ENCODE results near the gene RAC2.

Gene RAC2

DNA sequence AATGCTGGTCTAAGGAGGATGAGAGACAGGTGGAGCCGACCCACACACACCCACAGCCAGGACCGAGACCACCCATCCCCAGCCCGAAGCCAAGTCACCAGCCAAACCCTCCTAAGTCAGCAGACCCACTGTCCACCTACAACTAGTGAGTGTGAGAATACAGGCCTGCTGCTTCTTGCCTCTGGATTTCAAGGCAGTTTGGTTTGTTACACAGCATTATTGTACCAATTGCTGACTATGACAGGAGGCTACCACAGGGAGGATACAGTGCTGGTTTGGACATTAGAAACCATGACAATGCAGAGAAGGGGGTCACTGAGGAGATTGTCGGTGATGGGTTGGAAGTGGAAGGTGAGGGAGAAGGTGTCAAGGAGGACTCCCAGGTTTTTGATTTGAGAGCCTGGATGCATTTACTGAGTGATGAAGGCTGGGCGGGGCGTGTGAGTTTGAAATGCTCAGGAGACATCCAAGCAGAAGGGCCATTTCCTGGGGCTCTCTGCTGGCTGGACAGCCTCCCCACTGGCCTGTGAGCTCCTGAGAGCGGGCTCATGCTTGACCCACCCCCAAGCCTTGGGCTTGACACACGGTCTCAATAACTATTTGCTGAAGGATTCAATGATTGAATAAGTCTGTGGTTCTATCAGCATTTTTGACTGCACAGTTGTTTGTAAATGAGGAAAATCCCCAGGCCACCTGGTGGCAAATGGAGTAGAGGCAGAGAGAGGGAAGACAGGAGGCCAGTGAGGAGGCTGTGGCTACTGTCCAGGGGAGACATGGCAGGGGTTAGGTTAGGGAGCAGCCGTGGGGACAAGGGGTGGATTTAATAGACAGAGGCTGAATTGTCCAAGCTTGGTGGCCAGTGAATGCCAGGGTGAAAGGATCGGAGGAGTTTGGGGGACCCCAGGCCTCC lies 22.4 kb downstream of the RAC2 start:
- DNase-seq (ENCODE audit: low read depth) = no peak

DNA sequence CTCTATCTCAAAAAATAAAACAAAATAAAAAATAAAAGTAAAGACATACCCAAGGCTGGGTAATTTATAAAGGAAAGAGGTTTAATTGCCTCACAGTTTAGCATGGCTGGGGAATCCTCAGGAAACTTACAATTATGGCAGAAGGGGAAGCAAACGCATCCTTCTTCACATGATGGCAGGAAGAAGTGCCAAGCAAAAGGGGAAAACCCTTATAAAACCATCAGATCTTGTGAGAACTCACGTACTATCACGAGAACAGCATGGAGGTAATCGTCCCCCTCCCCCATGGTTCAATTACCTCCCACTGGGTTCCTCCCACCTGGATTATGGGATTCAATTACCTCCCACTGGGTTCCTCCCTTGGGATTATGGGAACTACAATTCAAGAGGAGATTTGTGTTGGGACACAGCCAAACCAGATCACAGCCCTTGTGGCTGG lies 23.5 kb downstream of the RAC2 start:
- DNase-seq (ENCODE audit: low read depth) = no peak

DNA sequence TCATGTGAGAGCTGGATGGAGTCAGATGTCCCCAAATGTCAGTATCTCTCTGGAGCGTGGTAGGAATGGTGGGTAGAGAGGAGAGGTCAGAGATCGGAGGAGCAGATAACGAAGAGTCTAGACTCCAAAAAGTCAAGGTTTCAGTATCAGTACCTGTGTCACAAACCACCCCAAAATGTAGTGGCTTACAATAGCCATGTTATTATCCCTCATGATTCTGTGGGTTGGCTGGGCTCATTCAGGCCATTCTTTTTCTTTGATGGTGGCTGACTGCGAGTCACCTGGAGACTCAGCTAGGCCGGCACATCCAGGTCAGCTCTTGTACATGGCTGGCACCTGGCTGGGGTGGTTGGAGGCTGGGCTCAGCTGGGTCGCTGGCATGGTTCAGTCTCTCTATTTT lies 24.5 kb downstream of the RAC2 start:
- DNase-seq (ENCODE audit: low read depth) = no peak

DNA sequence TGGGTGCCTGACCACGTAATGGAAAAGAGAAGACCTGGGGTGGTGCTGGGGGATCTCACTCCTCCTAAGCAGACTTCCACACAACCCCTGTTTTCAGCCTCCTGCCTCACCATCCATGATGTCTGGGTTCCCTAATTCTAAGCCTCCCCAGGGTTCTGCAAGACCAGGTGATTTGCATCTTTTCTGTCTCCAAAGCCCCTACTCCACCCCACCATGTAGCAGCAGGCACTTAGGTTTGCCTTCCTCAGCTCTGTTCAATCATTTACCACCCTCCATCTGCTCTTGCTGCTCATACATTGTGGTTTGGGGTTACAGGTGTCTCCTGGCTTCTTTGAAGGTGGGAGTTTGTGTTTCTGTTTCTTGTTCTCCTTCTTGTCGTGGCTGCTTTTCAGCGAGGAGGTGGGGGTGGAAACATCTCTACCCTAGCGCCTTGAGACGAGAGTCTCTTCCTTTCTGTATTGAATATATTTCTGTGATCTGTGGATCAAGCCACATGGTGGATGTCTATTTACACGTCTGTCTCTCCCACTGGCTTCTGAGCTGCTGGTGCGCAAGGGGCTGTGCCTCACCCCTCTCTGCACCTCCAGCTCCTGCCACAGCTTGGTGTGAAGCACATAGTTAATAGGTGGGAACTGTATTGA lies 25.2 kb downstream of the RAC2 start:
- no peak for DNase-seq (ENCODE audit: low read depth)

DNA sequence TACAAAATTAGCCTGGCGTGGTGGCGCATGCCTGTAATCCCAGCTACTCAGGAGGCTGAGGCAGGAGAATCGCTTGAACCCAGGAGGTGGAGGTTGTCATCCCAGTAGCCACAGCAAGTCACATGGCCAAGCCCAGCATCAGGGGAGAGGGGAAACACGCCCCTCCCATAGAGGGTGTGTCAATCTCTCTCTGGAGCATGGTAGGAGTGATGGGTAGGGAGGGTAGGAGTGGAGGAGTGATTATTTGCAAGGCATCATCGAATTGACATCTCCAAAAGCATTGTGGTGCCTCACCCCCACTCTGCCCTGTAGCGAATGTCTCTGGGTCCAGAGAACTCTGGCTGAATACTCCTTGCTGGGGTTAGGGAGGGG lies 25.7 kb downstream of the RAC2 start:
- no peak for DNase-seq (ENCODE audit: low read depth)

DNA sequence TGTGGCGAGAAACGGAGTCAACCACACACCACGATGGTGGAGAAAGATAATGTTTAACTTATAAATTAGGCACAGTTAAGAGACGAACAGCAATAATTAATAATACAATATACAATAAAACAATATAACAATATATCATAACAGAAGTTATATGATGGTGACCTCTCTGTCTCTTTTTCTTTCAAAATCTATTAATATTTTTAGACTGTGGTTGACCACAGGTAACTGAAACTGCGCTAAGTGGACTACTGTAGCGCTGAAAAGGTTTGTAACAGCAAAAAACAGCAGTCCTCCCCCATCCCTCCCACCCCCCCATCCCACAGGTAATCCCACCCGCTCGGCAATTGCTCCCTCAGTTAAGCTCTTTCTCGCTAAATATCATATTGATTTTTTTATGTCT lies 28.2 kb downstream of the RAC2 start:
- no peak for DNase-seq (ENCODE audit: low read depth)

DNA sequence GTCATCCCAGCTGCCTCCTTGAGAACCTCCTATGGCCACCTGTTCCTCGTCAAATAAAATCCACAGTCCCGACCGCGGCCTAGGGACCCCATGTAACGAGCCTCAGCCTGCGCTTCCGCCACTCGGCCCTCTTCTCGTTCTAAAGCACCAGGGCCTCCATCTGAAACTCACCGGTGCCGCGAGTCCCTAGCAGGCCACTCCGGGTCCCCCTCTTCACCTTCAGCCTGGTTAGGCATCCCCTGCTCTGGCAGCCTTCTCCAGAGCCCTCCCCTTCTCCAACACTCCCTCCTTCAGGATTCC lies 29.4 kb downstream of the RAC2 start:
- DNase-seq (ENCODE audit: low read depth) = no peak

DNA sequence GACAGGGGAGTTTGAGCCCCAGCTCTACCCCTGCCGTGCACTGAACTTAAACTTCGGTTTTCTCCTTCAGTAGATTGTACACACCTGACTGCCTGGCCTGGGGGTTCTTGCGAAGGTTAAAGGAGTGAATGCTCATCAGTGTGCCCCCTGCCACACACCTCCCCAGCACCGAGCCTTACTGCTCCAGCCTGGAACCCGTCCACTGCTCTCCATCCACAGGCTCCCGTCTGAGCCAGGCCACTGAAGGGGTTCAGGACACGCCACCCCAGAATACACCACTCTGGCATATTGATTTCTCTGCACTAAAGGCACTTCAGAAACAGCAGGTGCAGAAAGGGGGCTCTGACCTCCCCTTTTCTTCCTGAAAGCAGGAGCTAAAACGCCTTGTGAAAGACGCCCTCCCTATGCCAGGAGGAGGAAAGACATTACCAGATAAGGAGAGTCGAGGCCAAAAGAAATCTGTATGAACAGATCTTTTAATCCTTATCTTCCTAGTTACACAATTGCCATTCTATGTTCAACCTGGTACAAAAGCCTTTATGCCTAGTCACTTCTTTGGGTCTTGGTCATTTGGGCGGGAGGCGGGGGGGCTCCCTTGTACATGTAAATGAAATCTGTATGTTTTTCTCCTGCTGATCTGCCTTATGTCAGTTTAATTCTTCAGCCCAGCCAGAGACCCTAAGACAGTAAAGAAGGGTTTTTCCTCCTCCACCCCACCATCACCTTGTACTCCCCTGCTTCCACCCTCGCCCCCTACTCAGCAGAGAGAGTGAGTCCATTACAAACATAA lies 29.9 kb downstream of the RAC2 start:
- DNase-seq (ENCODE audit: low read depth) = no peak

DNA sequence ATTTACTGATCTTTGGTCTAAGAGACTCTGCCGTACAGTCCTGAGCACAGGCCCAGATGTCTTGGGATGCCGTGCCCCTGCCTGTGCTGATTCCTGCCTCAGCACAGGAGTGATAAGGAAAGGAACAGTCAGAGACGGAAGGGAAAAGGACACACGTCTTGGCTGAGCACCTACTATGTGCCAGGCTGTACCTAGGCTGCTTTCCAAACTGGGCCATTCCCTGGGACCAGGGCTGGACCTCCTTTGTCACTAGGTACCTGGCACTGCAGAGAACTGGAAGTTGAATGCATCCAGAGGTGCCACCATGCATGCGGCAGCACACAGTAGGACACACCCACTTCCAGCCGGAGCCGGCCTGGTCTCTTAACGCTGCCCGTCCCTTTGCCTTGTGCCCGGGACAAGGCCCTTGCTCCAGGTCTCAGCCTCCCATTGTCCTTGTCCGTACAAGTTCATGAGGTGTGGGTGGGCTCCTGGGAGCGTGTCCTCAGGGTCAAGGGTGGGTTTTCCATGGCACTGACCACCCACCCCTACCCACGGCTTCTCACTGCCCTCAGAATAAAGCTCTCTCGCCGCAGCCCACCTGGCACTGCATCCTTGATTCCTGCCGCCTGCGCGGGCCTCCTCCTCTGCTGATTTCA lies 30.7 kb downstream of the RAC2 start:
- no peak for DNase-seq (ENCODE audit: low read depth)

DNA sequence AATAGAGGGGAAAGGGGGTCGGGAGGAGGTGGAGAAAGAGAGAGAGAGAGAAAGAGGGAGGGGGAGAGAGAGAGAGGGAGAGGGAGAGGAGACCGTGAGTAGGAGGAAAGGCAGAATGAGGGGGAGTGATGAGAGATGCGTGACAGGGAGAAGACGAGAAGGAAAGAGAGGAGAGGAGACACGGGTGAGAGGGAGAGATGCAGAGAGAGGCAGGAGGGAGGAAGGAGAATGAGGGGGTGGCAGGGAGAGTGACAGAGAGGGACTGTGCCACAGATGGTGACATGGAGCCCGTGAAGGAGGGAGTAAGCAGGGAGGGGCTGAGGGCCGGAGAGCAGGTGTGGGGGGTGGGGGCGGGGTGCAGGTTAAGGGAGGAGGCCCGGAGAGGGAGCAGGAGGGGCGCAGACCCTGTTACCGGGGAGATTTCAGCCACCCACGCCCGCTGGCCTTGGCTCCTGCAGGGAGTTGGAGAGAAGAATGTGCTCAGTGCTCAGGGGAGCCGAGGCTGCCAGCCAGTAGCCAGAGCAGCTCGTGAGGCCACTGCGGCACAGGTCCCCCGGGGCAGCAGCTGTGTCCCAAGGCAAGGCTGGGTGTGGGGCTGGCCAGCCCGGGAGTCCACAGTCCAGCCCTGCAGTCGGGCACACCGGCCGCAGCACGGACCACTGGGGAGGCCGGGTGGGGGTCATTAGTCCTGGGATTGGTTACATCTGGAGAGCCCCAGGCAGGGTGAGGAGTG lies 31.7 kb downstream of the RAC2 start, which contains the start of gene SSTR3:
SSTR3 (minus strand) TSS at position 304 of the 733 bp plus-strand sequence. CDS start 4,674 bp downstream, outside the sequence.
- no peak for DNase-seq (ENCODE audit: low read depth)

DNA sequence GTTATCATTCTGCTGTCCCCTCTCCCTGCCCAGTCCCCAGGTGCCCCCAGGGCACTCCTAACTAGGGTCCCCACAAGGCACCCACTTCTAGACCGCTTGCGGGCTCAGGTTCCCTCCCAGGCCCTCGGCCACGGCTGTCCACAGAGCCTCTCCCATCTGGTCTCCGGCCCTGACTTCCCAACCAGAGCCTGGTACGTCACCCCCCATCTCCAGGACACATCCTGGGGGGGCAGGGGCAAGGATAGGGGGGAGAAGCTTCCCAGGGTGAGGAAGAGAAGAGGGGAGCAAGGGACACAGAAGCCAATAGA lies 32.2 kb downstream of the RAC2 start:
- DNase-seq (ENCODE audit: low read depth) = no peak

DNA sequence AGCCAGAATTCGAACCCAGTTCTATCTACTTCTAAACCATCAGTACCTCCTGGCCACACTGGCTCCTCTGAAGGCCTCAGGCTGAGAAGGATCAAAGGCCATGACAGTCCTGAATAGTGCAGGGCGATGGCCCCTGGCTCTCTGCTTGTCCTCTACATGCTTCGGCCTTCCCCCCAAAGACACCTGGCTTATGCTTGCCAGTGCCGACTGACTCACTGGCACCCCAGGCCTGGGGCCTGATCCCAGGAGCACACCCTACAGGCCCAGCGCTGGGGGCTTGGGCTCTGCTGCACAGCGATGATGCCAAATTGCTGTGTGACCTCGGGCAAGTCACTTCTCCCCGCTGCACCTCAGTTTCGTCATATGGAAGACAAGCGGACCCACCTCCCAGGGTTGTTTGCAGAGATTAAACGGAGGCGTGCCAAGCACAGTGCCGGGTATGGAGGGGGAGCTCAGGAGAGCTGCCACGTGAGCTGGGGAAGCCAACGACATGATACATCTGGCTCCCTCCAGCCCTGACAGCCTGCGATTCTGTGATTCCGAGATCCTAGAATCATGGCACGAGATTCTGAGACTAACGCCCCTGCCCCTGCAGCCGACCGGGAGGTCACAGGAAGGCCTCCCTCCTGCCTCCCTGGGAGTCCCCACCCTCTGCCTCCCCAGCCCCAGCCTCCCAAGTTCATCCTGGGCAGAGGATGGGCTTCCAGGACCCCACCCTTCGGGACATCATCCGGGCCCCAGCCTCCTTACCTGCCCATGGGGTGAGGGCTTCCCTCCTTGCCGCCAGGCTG lies 32.8 kb downstream of the RAC2 start:
- DNase-seq (ENCODE audit: low read depth) = no peak

DNA sequence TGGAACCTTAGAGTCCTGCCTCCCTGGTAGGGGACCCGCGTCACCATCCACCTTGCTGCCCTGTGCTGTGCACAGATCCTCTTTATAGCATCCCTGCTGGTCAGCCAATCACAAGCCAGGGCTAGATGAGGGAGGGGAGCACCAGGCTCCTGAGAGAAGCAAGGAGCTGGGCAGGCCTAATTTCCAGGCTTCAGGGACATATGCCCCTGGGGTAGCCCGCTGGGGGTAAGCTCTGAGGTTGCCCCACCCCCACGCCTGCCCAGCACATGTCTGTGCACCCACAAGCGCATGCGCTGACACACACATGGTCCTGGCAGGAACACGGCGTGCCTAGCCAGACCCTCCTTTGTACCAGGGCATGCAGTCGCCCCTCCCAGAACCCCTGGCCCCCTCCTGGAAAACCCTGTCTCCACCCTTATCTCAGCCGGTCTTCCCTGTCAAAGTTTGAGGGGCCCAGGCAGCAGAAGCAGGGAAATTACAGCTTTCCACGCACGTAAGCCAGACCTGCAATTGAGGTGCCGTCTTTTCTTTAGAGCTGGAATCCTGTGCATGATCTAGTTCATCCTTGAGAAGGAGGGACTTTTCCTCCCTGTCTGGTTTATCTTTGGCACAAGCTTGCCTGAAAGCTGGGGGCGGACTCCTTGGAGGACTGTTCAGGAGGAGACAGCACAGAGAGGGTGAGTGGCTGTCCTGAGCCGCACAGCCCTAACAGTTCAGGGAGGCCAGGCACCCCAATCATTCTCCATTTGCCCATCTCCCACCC lies 33.8 kb downstream of the RAC2 start:
- DNase-seq (ENCODE audit: low read depth) = no peak

DNA sequence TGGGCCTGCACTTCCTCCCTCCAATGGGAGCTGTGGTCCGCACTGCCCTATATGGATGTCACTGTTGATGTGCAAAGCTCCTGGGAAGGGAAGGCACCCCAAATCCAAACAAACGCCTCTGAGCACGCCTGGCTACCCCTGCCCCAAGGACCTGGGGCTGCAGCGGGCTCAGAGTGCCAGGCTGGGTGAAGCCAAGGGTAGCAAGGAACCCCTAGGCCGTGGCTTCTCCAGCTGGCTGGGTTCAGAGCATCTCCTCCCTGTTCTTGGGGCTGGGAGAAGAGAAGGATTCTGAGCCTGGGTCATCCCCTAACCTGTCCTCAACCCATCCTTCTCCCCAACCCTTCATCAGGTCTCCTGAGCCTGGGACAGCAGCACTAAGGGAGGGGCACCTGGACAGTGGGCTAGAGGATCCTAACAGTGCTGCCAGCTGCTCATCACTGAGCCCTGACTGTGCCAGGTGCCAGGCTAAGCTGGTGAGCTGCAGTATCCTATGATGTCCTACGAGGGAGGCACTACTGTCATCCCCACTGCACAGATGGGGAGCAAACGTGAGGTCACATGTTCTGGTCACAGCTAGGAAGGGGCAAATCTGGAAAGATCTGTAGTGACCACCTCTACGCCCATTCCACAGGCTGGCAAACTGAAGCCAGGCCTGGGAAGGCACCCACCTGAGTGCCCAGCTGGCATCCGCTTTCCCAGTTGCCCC lies 34.8 kb downstream of the RAC2 start:
- DNase-seq (ENCODE audit: low read depth) = no peak

DNA sequence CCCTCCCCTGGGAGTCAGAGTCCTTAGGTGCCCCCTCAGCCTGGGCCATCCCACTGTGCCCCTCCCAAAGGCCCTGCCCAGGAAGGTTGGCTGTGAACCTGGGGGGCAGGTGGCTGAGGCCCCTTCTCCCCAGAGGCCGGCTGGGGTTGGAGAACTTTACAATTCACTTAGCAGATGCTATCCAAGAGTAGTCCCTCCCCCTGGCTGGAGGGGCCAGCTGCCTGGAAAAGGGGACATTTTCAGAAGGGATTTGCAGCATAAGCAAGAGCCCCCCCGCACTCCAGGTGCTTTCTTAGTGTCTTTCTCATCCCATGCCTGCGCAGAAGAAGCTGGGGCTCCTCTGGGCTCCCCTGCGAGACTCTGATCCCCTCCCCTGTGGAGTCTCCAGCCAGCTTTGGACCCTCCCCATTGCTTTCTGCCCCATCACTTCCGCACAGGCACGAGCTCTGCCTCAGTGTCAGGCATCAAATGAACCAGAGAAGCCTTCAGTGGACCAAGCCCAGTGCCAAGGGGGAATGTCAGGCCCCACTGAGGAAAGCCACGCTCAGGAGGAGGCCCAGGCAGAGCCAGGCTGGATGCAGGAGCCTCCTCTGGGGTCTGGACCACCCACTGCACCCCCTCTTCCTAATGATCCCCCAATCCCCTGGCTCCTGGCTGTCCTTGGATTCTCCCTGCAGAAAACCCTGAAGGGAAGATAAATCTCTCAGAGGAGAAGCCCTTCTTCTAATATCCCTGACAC lies 35.5 kb downstream of the RAC2 start:
- no peak for DNase-seq (ENCODE audit: low read depth)

DNA sequence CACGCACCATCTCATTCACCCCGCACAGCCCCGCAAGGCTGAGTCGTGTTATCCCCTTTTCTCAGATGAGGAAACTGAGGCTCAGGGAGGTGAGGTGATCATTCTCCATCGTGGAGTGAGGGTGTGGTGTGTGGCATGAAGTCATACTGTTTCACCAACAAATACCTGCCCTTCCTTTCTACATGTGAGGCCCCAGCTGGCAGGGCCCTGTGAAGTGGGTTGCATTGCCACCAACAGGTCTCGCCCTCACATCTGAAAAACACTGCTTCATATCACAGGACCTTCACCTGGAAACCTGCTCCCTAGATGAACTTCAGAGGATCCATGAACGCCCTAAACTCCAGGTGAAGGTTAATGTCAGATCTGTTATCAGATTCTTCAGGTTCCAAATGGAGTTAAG lies 36.1 kb downstream of the RAC2 start:
- DNase-seq (ENCODE audit: low read depth) = no peak

DNA sequence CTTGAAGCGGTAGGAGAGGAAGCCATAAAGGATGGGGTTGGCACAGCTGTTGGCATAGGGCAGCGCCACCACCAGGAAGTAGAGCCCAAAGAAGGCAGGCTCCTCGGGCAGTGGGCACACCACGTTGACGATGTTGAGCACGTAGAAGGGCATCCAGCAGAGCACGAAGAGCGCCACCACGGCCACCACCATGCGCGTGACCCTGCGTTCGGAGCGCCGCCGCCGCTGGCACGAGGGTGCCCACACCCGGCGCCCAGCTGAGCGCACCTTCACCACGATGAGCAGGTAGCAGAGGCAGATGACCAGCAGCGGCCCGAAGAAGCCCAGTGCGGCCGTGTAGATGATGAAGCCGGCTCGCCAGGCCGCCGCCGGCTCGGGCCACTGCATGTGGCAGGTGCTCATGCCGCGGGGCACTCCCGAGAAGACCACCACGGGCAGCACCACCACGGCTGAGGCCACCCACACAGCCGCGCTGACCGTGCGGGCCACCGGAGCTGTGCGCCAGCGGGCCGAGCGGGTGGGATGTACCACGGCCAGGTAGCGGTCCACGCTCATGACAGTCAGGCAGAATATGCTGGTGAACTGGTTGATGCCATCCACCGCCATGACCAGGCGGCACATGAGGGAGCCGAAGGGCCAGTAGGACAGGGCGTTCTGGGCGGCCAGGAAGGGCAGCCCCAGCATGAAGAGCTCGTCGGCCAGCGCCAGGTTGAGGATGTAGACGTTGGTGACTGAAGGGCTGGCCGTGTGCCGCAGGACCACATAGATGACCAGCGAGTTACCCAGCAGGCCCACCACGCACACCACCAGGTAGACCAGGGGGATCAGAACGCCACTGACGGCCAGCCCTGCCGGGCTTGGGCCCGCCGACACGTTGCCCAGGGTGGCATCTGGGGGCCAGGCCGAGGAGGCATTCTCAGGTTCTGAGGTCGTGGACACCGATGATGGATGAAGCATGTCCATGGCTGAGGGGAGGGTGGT lies 36.9 kb downstream of the RAC2 start:
- no peak for DNase-seq (ENCODE audit: low read depth)

All from activated T-cell treated with anti-CD3 and anti-CD28 coated beads for 48 hours (primary cell).